GM19035 (cell line): Measurements from ENCODE around the gene KLHL15.
"Not testable (repeated sequence)": the region's sequence is repeated elsewhere in the genome, so short reads cannot be mapped to it uniquely, and the experiment has no call there.

Source experiments
- ATAC-seq: cut with Tn5 transposase; IDR thresholded peaks from one replicate; pipeline ENCODE4 v1.9.1; 2021; ENCODE audit not compliant: unreplicated experiment

KLHL15 gene

DNA sequence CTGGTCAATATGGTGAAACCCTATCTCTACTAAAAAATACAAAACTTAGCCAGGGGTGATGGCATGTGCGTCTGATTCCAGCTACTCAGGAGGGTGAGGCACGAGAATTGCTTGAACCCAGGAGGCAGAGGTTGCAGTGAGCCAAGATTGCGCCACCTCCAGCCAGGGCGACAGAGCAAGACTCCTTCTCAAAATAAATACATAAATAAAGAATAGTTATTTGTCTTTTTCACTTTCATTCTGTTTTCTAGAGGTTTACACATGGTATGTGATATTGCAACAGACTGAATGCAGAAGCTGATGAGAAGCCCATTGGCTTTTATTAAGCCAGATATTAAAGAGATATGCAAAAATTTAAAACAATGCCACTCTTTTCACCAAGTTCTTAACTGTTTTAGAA lies 8.2 kb downstream of the KLHL15 start:
- no peak for ATAC-seq

GRCh38 chrX:24017674-24018073 lies 9.3 kb downstream of the KLHL15 start:
- ATAC-seq: no peak

DNA sequence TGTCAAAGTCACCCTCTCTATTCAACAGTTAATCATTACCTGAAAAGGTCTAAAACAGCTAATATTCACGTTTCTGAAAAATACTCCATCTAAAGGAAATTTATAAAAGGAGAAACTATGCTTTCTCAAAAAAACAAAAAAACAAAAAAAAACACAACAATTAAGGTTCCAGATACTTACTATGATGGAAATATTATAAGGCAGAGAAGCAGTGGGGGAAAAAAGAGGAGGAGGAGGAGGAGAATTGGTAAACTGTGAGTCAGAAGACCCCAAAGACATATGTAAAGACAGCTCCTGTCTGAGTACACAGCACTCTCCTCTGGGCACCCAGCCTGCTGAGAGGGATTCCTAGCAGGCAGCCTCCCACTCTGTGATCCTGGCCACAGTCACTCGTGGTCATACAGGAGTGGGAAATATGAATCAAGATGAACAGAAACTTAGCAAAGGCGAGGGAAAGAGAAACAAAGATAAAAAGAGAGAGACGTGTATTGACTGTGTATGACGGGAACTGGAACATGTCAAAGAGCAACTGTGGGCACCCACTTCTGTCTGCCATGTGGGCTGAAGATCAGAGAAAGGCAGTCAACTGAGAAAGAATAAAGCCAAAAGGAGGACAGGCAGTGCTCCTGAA lies 12.5 kb downstream of the KLHL15 start:
- ATAC-seq: peak; percentile 78

- no peak for ATAC-seq
Observed at GRCh38 chrX:24012266-24012665, 14.7 kb downstream of the KLHL15 start.

DNA sequence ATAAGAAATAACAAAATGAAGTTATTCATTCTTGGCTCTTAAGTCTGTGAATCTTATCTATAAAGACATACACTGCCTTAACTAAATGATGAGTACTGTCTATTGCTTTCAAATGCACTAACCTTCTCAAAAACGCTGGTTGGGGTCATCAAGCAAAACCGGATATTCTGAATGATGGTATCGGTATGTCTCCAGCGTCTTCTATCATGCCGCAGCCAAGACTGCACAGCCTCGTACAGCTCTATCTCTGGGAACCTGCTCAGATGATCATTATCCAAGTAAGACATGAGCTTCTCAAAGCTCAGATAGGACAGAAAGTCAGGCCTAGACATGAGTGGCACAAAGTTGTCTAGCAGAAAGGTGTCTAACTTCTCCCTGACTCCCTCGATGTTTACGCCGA lies 21.1 kb downstream of the KLHL15 start:
- no peak for ATAC-seq

DNA sequence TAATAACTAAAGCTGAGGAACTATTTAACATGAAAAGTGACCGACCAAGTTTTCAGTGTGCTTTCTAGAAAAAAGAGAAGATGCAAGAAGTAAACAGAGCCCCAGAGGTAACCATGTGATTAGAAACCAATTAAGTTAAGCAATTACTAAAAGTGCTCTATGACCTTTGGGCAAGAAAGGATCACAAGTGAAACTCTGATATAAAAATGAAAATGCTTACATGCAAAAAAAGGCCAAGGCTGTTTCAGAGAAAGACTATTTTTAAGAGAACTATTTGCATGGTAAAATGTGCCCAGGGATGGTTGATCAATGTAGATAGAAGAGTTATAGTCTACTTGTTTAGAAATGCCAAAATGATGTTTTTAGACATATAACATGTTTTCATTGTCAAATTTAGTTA lies 22.0 kb downstream of the KLHL15 start:
- no peak for ATAC-seq

GRCh38 chrX:24002792-24003191 lies 24.2 kb downstream of the KLHL15 start:
- no peak for ATAC-seq

- ATAC-seq: no peak
Observed at GRCh38 chrX:24002167-24002566, 24.8 kb downstream of the KLHL15 start.

GRCh38 chrX:23999671-24000070 lies 27.3 kb downstream of the KLHL15 start:
- ATAC-seq: no peak

DNA sequence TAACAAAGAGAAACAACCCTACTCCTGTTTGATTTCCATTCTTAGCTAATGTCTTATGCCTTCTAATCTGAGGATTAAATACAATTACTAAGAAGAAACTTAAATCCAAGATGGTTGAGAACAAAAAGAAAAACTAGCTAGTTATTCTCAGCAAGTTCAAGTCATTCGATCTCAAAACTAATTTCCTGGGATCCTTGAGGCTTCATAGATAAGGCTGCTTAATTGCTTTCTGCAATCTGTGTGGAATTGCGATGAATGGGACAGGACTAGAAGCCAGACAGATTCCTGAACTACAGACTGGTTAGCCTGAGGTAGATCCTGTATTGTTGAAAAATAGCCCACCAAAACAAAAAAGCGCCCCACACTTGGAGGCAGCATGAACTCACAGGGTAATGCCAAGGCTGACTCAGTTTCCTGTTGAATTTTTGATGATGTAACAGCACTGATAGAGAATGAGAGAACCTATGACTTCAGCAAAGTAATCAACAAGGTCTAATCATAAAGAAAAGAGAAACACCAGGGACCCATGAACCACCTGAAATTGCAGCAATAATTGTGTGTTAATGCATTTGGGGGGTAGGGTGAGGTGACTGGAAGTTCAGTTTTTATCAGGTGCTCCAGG lies 33.9 kb downstream of the KLHL15 start:
- no peak for ATAC-seq

- ATAC-seq: no peak
Observed at GRCh38 chrX:23992431-23992830, 34.6 kb downstream of the KLHL15 start.

DNA sequence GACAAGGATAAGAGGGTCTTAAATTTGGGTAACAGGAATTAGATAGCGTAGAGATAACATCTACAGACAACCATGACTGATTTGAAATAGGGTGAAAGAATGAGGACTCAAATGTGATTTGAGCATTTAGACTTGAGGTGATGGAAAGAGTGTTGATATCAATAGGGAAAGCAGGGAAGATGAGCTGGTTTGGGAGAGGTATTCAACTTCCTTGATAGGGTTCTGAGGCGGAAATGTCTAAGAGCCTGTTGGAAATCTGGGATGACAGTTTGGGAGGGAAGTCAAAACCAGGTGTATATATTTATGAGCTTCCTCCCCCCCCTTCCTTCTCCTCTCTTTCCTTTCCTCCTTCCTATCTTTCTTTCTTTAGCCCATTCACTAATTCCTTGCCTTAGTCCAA lies 36.5 kb downstream of the KLHL15 start:
- ATAC-seq: no peak

DNA sequence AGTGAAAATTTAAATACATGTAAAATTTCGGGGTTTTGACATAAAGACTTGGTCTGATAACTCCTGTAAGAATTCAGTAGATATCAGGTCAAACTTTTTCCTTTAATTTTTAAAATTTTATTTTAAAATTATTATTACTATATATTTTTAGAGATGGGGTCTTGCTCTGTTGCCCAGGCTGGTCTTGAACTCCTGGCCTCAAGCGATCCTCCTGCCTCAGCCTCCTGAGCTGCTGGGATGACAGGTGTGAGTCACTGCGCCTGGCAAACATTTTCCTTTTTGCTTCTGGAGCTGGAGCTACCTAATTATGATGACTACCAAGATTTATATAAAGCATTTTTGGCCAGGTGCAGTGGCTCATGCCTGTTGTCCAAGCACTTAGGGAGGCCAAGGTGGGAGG lies 37.3 kb downstream of the KLHL15 start:
- no peak for ATAC-seq

- no peak for ATAC-seq
Observed at GRCh38 chrX:23982891-23983290, 44.1 kb downstream of the KLHL15 start.

DNA sequence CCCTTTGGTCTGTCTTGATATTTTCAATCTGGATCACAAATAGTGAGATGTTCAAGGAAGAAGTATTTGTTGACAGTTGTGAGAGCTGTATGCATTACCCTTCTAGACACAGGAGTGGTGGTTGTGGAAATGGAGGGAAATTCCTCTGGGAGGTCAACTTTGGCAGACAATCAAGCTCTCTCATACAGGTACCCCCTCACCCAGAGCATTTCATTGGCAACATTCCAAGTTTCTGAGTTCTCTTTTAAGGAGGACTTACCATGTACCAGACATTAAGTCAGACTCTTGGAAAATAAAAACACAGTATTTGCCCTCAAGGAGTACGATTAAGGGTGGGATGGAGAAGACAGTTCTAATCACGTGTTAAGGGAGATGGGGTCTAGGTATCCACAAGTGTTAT lies 45.3 kb downstream of the KLHL15 start:
- ATAC-seq: no peak

GRCh38 chrX:23981222-23981621 lies 45.8 kb downstream of the KLHL15 start:
- ATAC-seq: no peak

- ATAC-seq: no peak
Observed at GRCh38 chrX:23980011-23980441, 47.0 kb downstream of the KLHL15 start.

DNA sequence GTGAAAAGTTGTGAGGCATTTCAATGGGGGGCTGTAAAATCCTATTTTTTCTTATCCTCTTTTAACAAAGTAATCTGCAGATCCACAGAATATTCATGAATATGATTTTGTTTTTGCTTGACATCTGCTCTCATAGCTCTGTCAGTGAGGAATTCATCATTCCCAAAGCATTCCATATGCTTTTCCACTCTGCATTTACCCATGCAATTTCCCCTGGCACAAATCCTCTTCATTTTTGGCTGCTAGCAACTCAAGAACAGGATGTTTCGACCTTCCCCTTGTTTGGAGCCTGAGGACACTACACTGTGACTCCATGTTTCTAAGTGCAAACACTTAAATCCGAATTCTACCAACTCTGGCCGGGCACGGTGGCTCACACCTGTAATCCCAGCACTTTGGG lies 48.5 kb downstream of the KLHL15 start:
- no peak for ATAC-seq

GRCh38 chrX:23965630-23966029 lies 61.4 kb downstream of the KLHL15 start:
- not testable (repeated sequence) for ATAC-seq

- ATAC-seq: no peak
Observed at GRCh38 chrX:23964191-23964590, 62.8 kb downstream of the KLHL15 start.

GRCh38 chrX:23959781-23960180 lies 67.2 kb downstream of the KLHL15 start:
- ATAC-seq: no peak

DNA sequence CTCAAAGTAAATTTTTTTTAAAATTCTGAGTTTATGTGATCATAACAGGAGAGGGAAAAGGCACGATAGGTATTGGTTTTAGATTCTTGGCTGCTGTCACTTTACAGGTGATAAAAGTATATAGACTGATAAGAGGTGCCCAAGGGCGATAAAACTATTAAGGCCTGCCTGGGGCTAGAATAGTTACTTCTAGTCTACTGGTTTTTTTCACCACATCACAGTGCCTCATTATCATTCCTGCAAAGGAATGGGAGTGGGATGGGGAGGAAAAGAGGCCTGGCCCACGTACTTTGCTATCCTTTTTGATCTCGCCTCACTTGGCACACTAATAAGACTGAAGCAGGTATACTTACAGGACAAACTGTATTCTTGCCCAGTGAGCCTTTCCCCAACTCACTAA lies 72.6 kb downstream of the KLHL15 start:
- ATAC-seq: no peak

GRCh38 chrX:23953908-23954269 lies 73.1 kb downstream of the KLHL15 start:
- no peak for ATAC-seq
